SK-N-MC (cell line): Measurements from ENCODE around the gene PSMB8.
A peak's percentile ranks its signal among the peaks of the same experiment; 100 is the strongest.

Experiments used
- DNase-seq: peaks from one replicate; pipeline ENCODE4 v3.0.0-alpha.2; 2011; ENCODE audit warnings: low read depth, low spot score
- H3K27ac ChIP-seq: fragments of 200-600 bp; sonication (generic); 2 replicates; pipeline ENCODE4 v1.5.1; 2016; ENCODE audit warnings: mixed run types
- H3K36me3 ChIP-seq: fragments of 200-600 bp; sonication (generic); 2 replicates; pipeline ENCODE4 v1.6.1; 2017; ENCODE audit warnings: antibody characterized with exemption, low read length, mixed read lengths; ENCODE audit not compliant: insufficient read depth
- H3K4me3 ChIP-seq: fragments of 200-600 bp; sonication (generic); 2 replicates; pipeline ENCODE4 v1.5.1; 2016
- H3K9ac ChIP-seq: fragments of 200-600 bp; sonication (generic); 2 replicates; pipeline ENCODE4 v1.8.0; 2017; ENCODE audit warnings: mixed run types, mixed read lengths; ENCODE audit not compliant: insufficient read length
- H3K9me3 ChIP-seq: fragments of 200-600 bp; sonication (generic); 2 replicates; pipeline ENCODE4 v1.6.1; 2017; ENCODE audit warnings: low read depth, mild to moderate bottlenecking, antibody characterized with exemption, low read length, moderate library complexity, mixed read lengths
- EZH2 ChIP-seq: fragments of 200-600 bp; sonication (generic); IDR thresholded peaks from one replicate; pipeline ENCODE4 v1.6.1; 2017; ENCODE audit warnings: antibody characterized with exemption
- FOXP2 ChIP-seq: optimal IDR thresholded peaks from 2 replicates; pipeline ENCODE3; 2011; ENCODE audit warnings: mild to moderate bottlenecking, moderate library complexity; ENCODE audit not compliant: insufficient read depth; ENCODE audit errors: extremely low read length, control extremely low read depth
- POLR2AphosphoS5 ChIP-seq: IDR thresholded peaks from 2 replicates; pipeline ENCODE4 v1.6.1; 2012; ENCODE audit warnings: mild to moderate bottlenecking, low read depth, low read length, borderline replicate concordance

Gene PSMB8

GRCh38 chr6:32799740-32800139 is 44.1 kb downstream of the PSMB8 start:
- TF ChIP-seq FOXP2 (no peak), EZH2 (no peak), POLR2AphosphoS5 (no peak)
- Histone ChIP-seq H3K27ac (no peak overlapping the region), H3K9me3 (no peaks in the 10 kb centered on the region), H3K4me3 (no peak overlapping the region), H3K36me3 (no peaks in the 10 kb centered on the region), H3K9ac (no peak overlapping the region)
- DNase-seq = no peak

- Histone ChIP-seq H3K27ac (no peak overlapping the region), H3K36me3 (no peaks in the 10 kb centered on the region), H3K9ac (no peak overlapping the region), H3K4me3 (no peak overlapping the region), H3K9me3 (no peaks in the 10 kb centered on the region)
- TF ChIP-seq FOXP2 = no peak
- TF ChIP-seq EZH2 = no peak
- TF ChIP-seq POLR2AphosphoS5 = no peak
- no peak for DNase-seq
Observed at GRCh38 chr6:32799168-32799567, 44.7 kb downstream of the PSMB8 start.

- TF ChIP-seq POLR2AphosphoS5 (no peak), FOXP2 (no peak), EZH2 (no peak)
- DNase-seq = peak; percentile 39
- Histone ChIP-seq H3K36me3 (no peaks in the 10 kb centered on the region), H3K4me3 (peak overlapping the region; percentile 78), H3K9ac (peak overlapping the region; percentile 57), H3K9me3 (no peaks in the 10 kb centered on the region), H3K27ac (no peak overlapping the region)
Observed at GRCh38 chr6:32796848-32797776, 46.7 kb downstream of the PSMB8 start.

GRCh38 chr6:32794510-32794909 is 49.3 kb downstream of the PSMB8 start:
- no peak overlapping the region for H3K9ac ChIP-seq
- no peaks in the 10 kb centered on the region for H3K36me3 ChIP-seq
- H3K9me3 ChIP-seq = no peaks in the 10 kb centered on the region
- no peak for TF ChIP-seq EZH2
- no peak for TF ChIP-seq POLR2AphosphoS5
- no peak for TF ChIP-seq FOXP2
- H3K4me3 ChIP-seq = no peak overlapping the region
- DNase-seq = no peak
- no peak overlapping the region for H3K27ac ChIP-seq

- Histone ChIP-seq H3K27ac (no peak overlapping the region), H3K4me3 (no peak overlapping the region), H3K9me3 (no peaks in the 10 kb centered on the region), H3K36me3 (no peaks in the 10 kb centered on the region), H3K9ac (no peak overlapping the region)
- DNase-seq = no peak
- no peak for TF ChIP-seq FOXP2
Observed at GRCh38 chr6:32792901-32793435, 50.9 kb downstream of the PSMB8 start.
